Neural progenitor cell (in vitro differentiated cells): ENCODE measurements around the gene SRPK3.

ENCODE experiments used
- CTCF ChIP-seq: fragments of 200-600 bp; sonication (generic); IDR thresholded peaks from 2 replicates; pipeline ENCODE4 v1.5.1; 2017; ENCODE audit warnings: antibody characterized with exemption, mild to moderate bottlenecking
- EZH2 ChIP-seq: fragments of 200-600 bp; sonication (generic); IDR thresholded peaks from 2 replicates; pipeline ENCODE4 v1.6.1; 2017; ENCODE audit warnings: antibody characterized with exemption, mild to moderate bottlenecking, moderate library complexity
- EZH2phosphoT487 ChIP-seq: fragments of 200-600 bp; sonication (generic); IDR thresholded peaks from 2 replicates; pipeline ENCODE4 v1.6.1; 2017; ENCODE audit warnings: antibody characterized with exemption

GRCh38 chrX:153819384-153820040, 38.7 kb downstream of the SRPK3 start:
- TF ChIP-seq CTCF (no peak), EZH2phosphoT487 (no peak), EZH2 (no peak)
